HL-60/S4 (cell line): ENCODE data around the gene GALNT10.

Experiments
- in situ Hi-C: fragments of 300-500 bp; cut with MboI; formaldehyde crosslinking; loops from 2 replicates; pipeline ENCODE4 v1.14.3; 2022; ENCODE audit warnings: low sequenced_read_pairs

The GALNT10 gene

DNA sequence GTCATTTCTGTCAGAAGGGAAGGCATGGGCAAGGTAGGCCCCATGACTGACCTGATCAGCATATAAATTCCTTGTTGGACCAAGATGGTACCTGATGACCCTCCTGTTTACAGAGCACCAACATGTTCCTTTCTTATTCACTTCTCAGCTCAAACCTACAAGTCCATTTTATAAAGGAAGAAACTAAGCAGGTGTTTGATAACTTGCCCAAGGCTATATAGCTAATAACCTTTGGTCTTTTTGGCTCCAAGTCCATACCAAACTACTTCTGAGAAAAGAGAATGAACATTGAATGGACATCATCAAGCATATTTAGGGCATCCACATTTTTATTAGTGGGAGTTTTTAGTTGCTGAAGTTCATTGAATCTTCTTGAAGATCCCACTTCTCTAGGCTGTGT is 125.2 kb downstream of the GALNT10 start:
- in situ Hi-C loops: no loop called here

DNA sequence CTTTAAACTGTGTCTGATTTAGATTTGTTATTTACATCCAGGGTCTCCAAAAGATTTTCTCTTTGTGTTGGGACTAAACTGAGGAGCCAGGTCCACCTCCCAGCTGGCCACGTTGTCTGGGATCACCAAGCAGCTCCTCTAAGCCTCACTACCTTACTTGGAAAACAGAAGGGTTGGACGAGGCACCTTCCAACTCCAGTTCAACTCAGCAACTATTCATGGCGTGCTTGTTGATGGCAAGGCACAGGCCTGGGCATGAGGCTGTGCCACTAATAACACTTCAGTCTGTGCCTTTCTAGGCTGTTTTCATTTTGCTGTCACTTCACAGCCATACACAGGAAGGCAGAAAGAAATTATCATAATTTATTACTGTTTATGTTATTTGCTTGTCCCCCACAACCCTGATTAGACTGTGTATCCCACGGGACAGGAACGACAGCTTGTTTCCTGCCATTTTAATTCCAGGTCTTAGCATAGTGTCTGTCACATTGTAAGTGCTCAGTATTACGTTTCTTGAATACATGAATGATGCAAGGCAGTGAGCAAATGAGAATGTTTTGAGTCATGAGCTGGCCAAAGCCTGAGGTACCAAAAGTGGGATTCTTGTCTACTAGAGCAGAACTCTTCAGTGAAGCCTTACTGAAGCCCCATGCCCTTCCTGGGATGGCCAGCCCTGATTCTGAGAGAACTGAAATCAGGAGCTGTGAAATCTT is 125.8 kb downstream of the GALNT10 start:
- in situ Hi-C loops: no loop called here

DNA sequence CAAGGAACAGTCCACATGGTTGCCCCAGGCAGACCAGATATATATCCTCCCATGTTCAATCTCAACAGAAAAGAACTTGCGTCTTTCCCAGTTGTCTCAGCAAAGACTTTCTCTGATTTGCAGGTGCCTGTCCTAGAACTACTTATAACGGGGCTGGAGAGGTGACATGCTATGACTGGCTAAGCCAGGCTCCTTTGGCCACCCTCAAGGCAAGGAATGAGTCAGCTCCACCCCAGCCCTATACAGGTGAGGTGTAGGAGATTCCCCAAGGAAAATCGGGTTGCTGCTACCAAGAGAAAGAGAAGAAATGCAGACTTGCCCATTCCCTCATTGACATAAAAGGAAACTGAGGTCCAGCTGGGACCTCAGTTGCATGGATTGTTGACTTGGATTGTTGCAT is 127.4 kb downstream of the GALNT10 start:
- in situ Hi-C loops: no loop called here

DNA sequence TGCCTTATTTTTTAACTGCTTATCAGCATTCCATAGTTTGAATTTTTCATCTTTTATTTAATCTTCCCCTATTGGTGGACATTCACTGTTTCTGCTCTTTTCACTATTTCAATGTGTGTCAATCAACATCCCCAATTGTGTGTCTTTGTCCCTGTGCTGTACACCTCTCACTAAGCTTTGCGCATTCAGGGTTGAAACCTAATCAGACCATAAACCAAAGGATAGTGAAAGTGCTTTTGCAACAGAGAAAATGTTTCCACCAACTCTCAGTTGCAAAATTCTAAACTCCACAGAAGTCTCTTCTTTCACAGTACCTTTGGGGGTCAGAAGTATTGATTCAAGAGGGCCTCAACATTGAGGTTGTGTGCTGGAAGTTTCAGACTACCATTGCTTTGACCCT is 128.2 kb downstream of the GALNT10 start:
- in situ Hi-C loops: no loop called here

DNA sequence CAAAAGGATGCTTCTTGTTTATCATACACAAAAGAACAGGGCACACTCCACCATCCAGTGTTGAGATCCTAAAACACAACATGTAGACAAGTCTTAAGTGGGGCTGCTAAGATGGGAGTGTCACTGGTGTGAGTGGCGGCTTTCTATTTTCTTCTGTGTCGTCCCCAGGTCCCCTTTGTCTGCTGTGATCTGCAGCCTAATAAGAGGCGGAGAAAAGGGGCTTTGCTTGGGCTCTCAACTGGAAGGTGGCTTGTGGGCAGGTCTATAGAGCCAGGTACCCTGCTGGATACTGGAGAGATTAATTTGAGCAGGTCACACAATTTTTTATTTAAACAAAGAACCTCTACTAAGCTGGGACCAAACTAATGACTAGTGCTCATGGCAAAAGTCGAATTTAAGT is 129.2 kb downstream of the GALNT10 start:
- in situ Hi-C loops: no loop called here

DNA sequence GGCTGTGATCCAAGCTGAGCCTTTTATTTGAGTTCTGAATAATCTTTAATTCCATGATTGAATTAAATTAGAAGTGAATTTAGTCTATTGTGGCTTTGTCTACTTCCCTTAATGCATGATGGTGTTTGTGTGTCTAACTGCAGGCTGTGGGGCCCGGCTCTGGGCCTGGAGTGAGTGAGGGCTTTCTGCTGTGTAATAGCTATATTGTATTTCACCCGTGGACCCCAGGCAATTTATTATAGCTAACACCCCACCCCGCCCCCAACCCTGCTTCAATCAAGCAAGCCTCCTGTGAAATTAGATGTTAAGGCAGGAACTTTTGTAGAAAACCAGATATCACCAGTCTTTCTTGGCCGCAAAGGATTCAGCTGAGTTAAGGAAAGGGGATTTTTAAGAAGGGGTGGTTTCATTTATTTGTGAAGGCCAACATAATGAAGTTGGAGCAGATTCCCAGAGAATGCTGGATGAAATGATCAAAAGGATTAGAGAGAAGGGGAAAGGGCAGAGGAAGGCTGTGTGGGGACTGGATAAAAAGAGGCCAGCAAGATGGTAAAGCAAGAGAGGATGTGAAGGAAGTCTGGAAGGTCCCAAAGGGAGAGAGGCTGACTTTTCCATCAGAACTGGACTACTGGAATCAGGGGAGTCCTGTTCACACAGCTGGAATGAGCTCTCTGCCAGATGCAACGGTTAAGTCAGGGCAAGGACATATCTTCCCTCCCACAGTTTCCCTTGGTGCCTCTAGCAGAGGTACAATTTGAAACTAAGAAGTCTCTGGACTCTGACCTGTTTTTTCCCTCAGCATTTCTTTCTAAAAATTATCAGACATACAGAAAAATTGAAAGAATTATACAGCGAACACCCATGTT is 129.9 kb downstream of the GALNT10 start:
- in situ Hi-C loops: no loop called here

DNA sequence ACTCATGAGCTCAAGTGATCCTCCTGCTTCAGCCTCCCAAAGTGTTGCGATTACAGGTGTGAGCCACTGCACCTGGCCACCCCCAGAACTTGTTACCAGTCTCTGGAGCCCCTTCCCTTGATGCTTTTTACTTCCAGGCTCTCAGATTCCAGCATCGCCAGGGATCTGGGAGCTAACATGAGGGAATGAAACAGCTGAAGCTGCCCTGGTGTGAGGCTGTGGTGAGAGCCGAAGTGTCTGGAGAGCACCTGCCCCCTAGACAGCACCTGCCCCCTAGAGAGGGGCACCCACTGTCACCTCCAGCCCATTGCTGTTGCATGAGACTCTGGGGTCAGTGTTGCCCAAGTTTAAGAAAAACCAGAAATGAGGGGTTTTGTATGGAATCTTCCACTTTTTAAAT is 131.0 kb downstream of the GALNT10 start:
- in situ Hi-C loops: no loop called here

DNA sequence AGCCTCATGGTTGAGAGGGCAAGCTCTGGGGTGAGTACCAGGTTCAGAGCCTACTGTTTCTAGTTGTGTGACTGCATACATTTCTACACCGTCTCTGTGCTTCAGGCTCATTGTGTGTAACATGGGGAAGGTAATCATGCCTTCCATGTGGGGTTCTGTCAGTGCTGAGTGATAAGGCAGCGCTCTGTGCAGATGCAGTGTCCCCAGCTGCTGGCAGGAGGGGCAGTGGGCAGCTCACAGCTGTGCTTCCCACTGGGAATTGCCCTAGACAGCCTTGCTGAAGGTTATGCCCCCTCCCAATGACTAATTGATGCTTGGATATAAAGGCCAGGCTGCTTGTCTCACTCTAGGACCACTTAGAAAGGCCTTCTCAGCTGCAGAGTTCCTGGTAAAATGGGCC is 133.5 kb downstream of the GALNT10 start:
- in situ Hi-C loops: no loop called here

DNA sequence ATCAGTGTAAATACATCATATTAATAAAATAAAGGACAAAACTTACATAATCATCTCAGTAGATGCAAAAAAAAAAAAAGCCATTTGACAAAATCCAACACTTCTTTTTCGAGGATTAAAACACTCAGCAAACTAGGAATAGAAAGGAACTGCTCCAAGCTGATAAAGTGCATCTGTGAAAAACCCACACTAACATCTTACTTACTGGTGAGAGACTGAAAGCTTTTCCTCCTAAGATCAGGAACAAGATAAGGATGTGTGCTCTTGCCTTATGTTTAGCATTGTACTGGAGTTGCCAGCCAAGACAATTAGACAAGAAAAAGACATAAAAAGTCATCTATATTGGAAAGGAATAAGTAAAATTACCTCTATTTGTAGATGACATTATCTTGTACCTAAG is 135.0 kb downstream of the GALNT10 start:
- in situ Hi-C loops: no loop called here

DNA sequence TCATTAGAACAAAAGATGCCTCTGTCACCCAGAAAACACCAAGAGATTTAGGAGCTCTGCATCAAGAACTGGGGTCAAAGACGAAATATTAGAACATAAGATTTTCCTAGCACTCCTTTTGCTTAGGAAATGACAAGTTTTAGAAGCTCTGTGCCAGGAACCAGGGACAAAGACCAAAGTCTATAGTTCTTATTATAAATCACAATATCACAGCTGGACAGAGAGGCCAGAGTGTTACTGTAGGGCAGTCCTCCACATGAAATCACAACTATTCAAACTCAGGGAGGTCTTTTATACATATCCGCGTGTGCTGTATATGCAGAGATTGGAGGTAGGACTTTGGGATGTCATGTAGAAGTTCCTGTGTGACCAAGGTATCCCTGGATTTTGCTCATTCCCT is 138.5 kb downstream of the GALNT10 start:
- in situ Hi-C loops: no loop called here

DNA sequence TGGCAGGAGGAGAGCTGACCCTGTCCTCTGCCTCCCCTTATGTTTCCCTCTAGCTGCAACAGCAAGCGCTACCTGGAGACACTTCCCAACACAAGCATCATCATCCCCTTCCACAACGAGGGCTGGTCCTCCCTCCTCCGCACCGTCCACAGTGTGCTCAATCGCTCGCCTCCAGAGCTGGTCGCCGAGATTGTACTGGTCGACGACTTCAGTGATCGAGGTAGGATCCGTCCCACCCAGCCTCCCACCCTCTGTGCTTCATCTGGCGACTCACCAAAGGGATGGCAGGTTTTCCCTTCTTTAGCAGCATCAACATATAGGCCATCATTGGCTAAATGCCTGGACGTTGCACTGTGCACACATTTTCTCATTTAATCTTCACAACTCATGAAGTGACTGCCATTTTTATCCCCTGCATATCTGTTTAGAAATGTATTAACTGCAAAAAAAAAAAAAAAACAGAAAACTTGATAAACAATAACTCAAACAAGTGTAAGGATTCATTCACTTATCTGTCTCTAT is 139.0 kb downstream of the GALNT10 start:
- in situ Hi-C loops: no loop called here

DNA sequence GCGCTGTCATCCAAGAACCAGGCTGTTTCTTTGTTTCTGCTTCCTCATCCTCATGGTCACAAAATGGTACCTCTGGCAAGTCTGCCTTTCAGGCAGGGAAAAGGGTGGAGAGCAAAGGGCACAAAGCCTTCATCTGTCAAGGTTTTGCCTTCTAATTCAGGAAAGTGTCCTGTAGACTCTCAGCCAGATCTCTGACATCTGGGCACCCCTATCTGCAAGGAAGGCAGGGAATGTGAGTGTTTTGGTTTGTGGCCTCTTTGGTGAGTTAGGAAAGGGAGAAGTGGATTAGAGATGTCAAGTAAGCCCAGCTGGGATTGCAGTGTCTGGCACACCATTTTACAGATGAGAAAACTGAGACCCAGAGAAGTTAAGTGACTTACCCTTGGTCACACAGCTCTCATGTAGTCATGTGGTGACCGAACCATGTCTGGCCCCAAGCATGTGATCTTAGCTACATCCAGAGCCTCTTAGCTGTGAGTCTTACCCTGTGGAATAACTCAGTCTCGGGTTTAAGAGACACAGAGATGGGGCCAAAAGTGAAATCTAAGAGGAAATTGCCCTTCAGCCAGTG is 139.6 kb downstream of the GALNT10 start:
- in situ Hi-C loops: no loop called here

DNA sequence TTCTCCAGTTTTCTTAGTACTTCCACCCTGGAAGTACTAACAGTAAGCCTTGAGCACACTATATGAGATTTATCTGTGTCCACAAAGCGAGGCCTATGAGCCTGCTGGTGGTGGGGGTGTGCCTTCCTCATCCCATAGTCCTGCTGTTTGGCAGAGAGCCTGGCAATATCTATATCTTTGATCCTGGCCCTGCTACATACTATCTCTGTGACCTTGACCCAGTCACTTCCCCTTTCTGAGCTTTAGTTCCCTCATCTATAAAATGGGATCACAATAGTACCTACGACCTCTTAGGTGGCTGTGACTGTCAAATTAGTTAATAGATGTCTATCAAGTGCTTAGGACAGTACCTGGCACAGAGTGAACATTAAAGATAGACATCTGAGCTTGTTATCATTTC is 140.7 kb downstream of the GALNT10 start:
- in situ Hi-C loops: no loop called here

DNA sequence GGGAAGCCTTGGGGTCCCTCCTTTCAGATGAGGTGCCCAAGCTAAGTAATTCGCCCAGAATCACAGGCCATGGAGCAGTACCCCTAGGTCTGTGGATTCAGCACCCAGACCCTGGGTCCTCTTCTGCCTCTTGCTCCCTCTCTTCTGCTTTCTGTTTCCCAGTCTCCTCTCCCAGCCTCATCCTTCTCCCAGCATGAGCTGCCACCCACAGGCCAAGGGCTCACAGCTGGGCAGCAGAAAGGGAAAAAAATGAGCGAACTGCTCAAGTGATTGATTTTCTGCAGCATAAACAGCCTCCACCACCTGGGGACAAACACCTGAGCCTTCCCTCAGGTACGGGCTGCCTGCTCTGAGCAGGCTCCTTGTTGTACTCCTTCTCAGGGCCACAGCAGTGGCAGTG is 141.4 kb downstream of the GALNT10 start:
- in situ Hi-C loops: no loop called here

DNA sequence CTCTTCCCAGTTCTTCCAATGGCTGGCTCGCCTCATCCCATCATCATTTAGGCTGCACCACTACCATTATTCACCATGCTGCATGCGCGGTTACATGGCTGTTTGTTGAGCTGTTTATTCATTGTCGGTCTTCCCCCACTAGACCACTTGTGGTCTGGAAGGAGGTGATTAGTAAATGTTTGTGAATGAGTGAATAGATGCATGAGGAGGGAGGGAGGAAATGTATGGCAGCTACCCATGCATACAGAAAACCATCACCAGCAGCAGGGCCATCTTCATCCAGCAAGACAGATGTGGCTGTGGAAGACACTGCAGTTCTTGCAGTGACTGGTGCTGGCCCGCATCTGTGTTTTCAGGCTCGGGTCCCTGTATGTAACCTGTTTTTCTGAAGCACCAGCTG is 141.9 kb downstream of the GALNT10 start:
- in situ Hi-C loops: no loop called here

DNA sequence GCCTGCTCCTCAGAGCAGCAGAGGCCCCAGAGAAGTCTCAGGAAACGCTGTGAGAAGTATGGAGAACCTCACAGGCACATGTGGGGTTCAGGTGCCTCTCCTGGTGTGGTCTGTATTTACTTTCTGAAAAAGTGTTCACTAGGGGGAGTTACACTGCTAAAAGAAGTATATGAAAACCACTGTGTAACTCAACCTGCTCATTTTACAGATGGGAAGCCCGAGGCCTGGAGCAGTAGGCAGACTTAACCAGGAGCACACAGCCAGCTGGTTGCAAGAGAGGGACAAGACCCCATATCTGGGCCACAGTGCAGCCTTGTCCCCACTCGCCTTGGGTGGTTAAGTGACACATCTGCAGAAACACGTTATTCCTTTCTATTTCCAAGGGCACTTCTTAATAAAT is 142.5 kb downstream of the GALNT10 start:
- in situ Hi-C loops: no loop called here

DNA sequence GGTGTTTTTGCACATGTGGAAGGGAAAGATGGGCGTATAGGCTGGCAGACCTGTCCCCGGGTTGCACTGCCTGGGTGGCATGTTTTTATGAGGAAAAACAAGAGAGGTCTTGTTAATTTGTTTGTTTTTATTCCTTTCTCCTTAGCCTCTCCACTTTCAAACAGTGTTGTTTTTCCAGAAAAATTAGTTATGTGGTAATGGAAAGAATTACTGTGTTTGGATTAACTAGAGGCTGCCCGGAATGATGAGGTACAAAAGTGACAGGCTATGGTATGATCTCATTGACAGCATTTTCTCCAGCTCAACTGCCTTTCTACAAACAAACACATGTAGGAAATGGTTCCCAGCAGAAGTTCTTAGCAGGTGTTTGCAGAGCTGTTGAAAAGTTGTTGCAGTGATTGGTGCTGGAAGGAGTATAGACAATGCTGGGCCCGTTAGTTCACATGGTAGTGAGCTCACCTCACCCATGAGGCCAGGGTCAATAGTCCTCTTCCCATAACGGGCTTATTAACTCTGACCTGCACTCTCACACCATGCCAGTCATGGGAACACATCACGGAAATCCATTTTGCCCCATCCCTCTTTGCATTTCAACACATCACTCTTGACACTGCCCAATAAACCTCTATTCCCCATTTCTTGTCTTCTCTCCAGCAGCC is 144.0 kb downstream of the GALNT10 start:
- in situ Hi-C loops: no loop called here

DNA sequence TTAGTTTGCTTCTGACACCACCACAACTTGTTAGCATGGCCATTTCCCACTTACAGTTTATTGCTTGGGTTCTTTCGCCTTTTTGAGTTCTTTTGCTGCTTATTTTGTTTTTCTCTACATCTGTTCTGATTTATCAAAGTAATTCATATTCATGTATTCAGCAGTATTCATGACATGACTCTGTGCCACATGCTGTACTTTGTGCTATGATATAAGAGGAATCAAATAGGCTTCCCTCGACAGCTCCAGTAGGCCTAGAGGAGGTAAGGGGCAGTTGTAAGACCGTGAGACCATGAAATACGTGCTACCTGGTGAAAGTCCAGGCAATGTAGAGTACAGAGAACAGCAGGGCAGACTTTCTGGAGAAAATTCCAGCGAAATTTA is 144.5 kb downstream of the GALNT10 start:
- in situ Hi-C loops: no loop called here

DNA sequence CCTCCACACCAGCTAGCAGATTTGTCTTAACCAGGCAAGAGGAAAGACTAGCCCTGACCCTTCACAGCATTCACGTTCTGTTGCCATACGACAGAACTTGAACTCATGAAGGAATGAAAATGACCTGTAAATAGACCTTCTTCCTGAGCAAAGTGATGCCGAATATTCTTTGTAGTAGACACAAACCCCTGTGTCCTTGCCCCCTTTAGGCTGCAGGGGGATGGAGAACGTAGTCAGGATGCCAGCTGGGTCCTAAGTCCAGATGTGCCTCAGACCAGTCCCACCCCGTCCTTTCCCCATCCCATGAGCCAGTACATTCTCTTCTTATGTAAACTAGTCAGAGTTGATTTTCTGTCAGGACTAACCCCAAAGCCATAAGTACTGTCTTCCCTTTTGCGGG is 151.1 kb downstream of the GALNT10 start:
- in situ Hi-C loops: no loop called here

DNA sequence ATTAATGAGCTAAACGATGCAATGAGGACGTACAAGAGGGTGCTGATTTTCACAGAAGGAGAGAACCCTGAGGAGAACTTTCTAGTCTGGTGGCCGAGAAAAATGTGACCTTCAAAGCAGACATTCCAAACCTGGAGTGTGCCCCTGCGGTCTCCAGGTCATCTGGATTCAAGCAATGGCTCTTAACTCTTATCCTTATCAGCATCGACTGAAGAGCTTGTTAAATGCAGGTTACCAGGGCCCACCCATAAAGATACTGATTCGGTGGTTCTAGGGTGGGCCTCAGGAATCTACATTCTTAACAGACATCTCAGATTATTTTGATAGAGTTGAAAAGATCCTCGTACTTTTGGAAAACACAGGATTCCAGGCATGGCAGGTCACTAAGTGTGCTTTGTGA is 151.7 kb downstream of the GALNT10 start:
- in situ Hi-C loops: no loop called here

DNA sequence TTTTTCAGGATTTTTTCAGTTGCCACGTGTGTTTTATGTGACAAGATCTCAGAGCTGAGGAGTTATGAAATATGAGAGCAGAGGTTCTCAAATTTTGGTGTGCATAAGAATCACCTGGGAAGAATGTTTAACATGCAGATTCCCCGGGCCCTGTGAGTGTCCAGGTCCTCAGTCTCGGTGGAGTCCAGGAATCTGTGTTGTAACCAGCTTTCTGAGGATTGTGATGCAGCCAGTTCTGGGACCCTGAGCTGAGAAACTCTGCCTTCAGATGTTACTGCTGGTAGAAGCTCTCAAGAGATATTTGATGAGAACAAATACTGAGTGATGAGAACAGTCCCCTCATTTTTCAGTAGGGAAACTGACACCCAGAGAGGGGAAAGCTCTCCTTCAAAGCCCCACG is 152.4 kb downstream of the GALNT10 start:
- in situ Hi-C loops: no loop called here
